ENCODE measurements around the gene BCDIN3D.

DNA sequence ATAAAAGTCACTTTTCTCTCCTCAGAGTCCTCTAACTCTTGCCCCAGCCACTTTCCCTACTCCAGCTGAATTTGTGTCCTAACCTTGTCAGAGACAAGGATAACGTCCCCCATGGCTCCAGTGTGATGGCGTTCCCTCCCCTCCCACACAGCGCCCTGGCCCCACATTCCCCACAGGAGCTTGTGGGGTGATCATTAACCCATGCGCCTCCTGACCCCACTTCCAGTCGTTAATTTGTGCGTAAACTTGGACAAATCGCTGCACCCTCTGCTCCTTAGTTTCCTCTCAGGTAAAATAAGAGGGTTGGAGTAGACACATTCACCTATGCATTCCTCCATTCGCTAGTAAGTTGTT is 22.9 kb upstream of the BCDIN3D start:
- TF ChIP-seq, protein P1, sequence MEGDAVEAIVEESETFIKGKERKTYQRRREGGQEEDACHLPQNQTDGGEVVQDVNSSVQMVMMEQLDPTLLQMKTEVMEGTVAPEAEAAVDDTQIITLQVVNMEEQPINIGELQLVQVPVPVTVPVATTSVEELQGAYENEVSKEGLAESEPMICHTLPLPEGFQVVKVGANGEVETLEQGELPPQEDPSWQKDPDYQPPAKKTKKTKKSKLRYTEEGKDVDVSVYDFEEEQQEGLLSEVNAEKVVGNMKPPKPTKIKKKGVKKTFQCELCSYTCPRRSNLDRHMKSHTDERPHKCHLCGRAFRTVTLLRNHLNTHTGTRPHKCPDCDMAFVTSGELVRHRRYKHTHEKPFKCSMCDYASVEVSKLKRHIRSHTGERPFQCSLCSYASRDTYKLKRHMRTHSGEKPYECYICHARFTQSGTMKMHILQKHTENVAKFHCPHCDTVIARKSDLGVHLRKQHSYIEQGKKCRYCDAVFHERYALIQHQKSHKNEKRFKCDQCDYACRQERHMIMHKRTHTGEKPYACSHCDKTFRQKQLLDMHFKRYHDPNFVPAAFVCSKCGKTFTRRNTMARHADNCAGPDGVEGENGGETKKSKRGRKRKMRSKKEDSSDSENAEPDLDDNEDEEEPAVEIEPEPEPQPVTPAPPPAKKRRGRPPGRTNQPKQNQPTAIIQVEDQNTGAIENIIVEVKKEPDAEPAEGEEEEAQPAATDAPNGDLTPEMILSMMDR (IDR thresholded peaks at IDR 0.05), result no peak
- no peak for TF ChIP-seq POLR2A (IDR thresholded peaks at IDR 0.05)
